Measurements from ENCODE around the gene ALDH18A1. TPM values are rescaled to one million over a fixed set of nuclear protein-coding genes. Genes with fewer than 3 reads are reported as not detected.

Gene ALDH18A1
- total RNA-seq, 1 experiment from 2014 or later, result 166 TPM

DNA sequence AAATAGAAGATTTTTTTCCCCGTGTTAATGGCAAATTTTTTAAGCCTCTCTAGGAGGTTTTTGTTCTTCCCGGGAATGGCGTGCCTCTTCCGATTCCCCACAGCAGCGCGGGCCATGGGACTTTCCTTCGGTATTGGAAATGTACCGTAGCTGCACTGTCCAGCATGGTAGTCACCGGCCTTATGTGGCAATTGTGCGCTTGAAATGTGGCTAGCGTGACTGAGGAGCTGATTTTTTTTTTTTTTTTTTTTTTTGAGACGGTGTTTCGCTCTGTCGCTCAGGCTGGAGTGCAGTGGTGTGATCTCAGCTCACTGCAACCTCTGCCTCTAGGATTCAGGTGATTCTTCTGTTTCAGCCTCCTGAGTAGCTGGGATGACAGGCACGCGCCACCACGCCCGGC, 38.2 kb upstream of the ALDH18A1 start:
- Mint-ChIP-seq H3K36me3 (ENCODE audit: insufficient read depth, unreplicated experiment) (peaks cover 30% of the 10 kb centered on the region), H3K27me3 (ENCODE audit: insufficient read depth, unreplicated experiment) (no peaks in the 10 kb centered on the region), H3K27ac (ENCODE audit: unreplicated experiment) (peak overlapping the region; percentile 99), H3K4me1 (ENCODE audit: low read depth, unreplicated experiment) (peaks cover 13% of the 10 kb centered on the region), H3K4me3 (ENCODE audit: unreplicated experiment) (peak overlapping the region; percentile 97), H3K9me3 (ENCODE audit: unreplicated experiment) (peaks cover 23% of the 10 kb centered on the region)
- Histone ChIP-seq H3K4me3 (ENCODE audit: low read depth, low read length) (no peak overlapping the region), H3K36me3 (ENCODE audit: control insufficient read depth, insufficient read depth, low read length) (no peaks in the 10 kb centered on the region), H3K9me3 (no peaks in the 10 kb centered on the region; the same call in 1 of the 2 replicates), H3K4me1 (0 out of 2 replicates have a peak, but pooled peaks cover 2% of the 10 kb centered on the region), H3K27me3 (replicated peaks; ENCODE audit: control insufficient read depth, insufficient read depth, low read length) (no peaks in the 10 kb centered on the region)
- ChIA-PET POLR2A (no interaction called here), CTCF (interaction anchor here (1.3 to 3.5 kb wide), 5 partner anchors 34 to 535 kb away, joined by 5 to 85 read pairs (median 66); no protein-coding TSS in a partner anchor)
- intact Hi-C loops (cut with micrococcal nuclease; ENCODE audit: unreplicated experiment), result loop anchor here (1.0 to 5.0 kb wide), 9 partner anchors 20 to 323 kb away; partner anchors contain the start of gene CC2D2B
- no peak for DNase-seq
- no TSS peak for BruUV-seq (replicated peaks)
- TF ChIP-seq, protein P1, sequence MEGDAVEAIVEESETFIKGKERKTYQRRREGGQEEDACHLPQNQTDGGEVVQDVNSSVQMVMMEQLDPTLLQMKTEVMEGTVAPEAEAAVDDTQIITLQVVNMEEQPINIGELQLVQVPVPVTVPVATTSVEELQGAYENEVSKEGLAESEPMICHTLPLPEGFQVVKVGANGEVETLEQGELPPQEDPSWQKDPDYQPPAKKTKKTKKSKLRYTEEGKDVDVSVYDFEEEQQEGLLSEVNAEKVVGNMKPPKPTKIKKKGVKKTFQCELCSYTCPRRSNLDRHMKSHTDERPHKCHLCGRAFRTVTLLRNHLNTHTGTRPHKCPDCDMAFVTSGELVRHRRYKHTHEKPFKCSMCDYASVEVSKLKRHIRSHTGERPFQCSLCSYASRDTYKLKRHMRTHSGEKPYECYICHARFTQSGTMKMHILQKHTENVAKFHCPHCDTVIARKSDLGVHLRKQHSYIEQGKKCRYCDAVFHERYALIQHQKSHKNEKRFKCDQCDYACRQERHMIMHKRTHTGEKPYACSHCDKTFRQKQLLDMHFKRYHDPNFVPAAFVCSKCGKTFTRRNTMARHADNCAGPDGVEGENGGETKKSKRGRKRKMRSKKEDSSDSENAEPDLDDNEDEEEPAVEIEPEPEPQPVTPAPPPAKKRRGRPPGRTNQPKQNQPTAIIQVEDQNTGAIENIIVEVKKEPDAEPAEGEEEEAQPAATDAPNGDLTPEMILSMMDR (IDR thresholded peaks at IDR 0.05; ENCODE audit: insufficient read depth in 1 of 2, low read depth in 1 of 2, low read length in 1 of 2, severe bottlenecking in 1 of 2, unreplicated experiment in 1 of 2), result no peak

DNA sequence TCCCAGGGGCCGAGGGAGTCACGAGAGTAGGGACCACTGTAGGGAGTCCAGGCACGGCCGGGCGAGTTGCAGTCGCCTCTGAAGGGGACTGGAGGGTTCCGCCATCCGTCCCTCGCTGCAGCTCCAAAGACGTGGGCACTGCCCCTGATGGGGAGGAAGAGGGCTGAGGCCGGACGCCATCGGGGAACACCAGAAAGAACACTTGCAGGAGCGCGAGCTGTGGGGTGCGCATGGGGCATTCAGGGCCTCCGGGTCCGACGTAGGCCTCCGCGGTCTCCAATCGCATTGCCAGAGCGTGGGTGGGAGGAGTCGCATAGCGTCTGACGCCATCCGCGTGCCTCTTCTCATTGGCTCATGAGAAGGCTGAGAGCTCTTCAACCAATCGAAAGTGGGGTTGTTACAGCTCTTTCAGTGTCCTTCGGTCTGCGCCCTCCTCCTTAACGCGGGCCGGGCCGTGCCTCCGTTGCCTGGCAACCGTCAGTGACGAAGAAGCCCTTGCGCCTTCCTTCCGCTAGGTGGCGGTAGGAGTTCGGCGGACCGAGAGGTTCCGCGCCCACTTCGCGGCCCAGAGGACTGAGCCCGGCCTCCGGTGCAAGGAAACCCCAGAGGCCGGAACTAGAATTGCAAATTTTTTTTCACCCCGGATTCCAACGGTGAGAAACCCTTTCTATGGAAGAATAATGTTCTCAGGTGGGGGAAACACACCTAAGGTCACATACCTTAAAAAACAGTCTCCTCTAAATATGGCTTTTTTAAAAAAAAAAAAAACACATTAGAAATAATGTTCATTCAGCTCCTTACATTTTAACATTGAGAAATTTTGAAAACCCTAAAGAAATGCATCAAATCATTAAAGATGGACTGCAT, 37.4 kb upstream of the ALDH18A1 start, which contains the start of gene TCTN3:
Gene TCTN3, minus strand, starts transcription at position 260 of the 867 bp plus-strand sequence. Its CDS starts 28 bp downstream, at position 232.
- ChIA-PET CTCF (interaction anchor here (0.5 to 3.5 kb wide), 62 partner anchors 8 to 607 kb away, joined by 3 to 85 read pairs (median 4); partner anchors contain the start of genes ACSM6, ALDH18A1, CC2D2B and ENTPD1), POLR2A (interaction anchor here (0.5 to 1.7 kb wide), 7 partner anchors 19 to 172 kb away, joined by 3 to 14 read pairs (median 5); partner anchors contain the start of gene ALDH18A1)
- Histone ChIP-seq H3K4me3 (ENCODE audit: low read depth, low read length) (peak within 1 kb of the TSS; percentile 86), H3K27me3 (replicated peaks; ENCODE audit: control insufficient read depth, insufficient read depth, low read length) (no peaks in the 10 kb centered on the region), H3K4me1 (0 out of 2 replicates have a peak, but pooled peaks cover 2% of the 10 kb centered on the region), H3K36me3 (ENCODE audit: control insufficient read depth, insufficient read depth, low read length) (peaks cover 2% of the 10 kb centered on the region; the same call in 1 of the 2 replicates), H3K9me3 (no peaks in the 10 kb centered on the region; the same call in 1 of the 2 replicates)
- intact Hi-C loops (cut with micrococcal nuclease; ENCODE audit: unreplicated experiment), result loop anchor here (1.0 to 5.0 kb wide), 9 partner anchors 19 to 323 kb away; partner anchors contain the start of gene CC2D2B
- DNase-seq, result peak; percentile 99
- Mint-ChIP-seq H3K4me1 (ENCODE audit: low read depth, unreplicated experiment) (peaks cover 17% of the 10 kb centered on the region), H3K27me3 (ENCODE audit: insufficient read depth, unreplicated experiment) (no peaks in the 10 kb centered on the region), H3K36me3 (ENCODE audit: insufficient read depth, unreplicated experiment) (peaks cover 35% of the 10 kb centered on the region), H3K9me3 (ENCODE audit: unreplicated experiment) (peaks cover 15% of the 10 kb centered on the region), H3K4me3 (ENCODE audit: unreplicated experiment) (peak within 1 kb of the TSS; percentile 97), H3K27ac (ENCODE audit: unreplicated experiment) (peak within 1 kb of the TSS; percentile 99)
- TF ChIP-seq, protein P1 (IDR thresholded peaks at IDR 0.05; ENCODE audit: insufficient read depth in 1 of 2, low read depth in 1 of 2, low read length in 1 of 2, severe bottlenecking in 1 of 2, unreplicated experiment in 1 of 2), result peak; percentile 98 to 99
- BruUV-seq (replicated peaks), result no TSS peak
